ENCODE measurements around the gene IVL. TPM values are rescaled to one million over a fixed set of nuclear protein-coding genes. Genes with fewer than 3 reads are reported as not detected.

Gene IVL
- total and polyA plus RNA-seq, 11 donors, result 0.03 TPM; not detected in 10

DNA sequence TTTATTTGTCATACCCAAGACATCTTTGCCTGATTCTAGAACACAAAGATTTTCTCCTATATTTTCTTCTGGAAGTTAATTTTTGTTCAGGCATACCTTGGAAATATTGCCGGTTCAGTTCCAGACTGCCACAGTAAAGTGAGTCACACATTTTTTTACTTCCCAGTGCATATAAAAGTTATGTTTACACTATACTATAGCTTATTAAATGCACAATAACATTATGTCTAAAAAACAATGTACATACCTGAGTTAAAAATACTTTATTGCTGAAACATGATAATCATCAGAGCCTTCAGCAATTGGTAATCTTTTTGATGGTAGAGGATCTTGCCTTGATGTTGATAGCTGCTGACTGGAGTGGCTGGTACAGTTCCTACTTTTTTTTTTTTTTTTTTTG, 20.2 kb upstream of the IVL start:
- Histone ChIP-seq H3K27ac (no peak overlapping the region), H3K27me3 (no peaks in the 10 kb centered on the region), H3K9me3 (no peaks in the 10 kb centered on the region), H3K4me1 (no peaks in the 10 kb centered on the region), H3K36me3 (no peaks in the 10 kb centered on the region), H3K4me3 (no peak overlapping the region)
- WGBS, 4 donors, result 94 to 98% (median 96%) methylated on average over 1 of the region's 1 CpG
- ATAC-seq (no peak), DNase-seq (no peak)
- intact Hi-C loops (cut with DNase I), result no loop called here
- TF ChIP-seq POLR2A (IDR thresholded peaks at IDR 0.05), result no peak
- TF ChIP-seq, protein P1, sequence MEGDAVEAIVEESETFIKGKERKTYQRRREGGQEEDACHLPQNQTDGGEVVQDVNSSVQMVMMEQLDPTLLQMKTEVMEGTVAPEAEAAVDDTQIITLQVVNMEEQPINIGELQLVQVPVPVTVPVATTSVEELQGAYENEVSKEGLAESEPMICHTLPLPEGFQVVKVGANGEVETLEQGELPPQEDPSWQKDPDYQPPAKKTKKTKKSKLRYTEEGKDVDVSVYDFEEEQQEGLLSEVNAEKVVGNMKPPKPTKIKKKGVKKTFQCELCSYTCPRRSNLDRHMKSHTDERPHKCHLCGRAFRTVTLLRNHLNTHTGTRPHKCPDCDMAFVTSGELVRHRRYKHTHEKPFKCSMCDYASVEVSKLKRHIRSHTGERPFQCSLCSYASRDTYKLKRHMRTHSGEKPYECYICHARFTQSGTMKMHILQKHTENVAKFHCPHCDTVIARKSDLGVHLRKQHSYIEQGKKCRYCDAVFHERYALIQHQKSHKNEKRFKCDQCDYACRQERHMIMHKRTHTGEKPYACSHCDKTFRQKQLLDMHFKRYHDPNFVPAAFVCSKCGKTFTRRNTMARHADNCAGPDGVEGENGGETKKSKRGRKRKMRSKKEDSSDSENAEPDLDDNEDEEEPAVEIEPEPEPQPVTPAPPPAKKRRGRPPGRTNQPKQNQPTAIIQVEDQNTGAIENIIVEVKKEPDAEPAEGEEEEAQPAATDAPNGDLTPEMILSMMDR (IDR thresholded peaks at IDR 0.05), result no peak

DNA sequence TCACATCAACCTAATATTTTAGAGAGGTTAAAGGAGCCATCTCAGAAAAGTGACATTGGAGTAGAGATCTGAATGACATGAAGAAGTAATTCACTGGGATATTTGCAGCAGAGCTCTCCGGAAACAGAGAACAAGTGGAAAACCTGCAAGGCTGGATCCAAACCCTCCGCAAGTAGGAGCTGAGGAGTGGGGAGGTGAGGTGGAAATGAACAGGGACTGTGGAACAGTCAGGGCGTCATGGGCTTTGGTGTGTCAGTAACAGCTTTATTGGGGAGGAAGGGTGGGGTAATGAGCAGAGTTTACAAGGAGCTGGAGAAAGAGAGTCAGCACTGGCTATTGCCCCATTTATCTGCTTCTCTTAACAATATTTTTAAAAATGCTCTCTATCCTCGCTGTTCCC, 9.3 kb upstream of the IVL start:
- H3K4me1 ChIP-seq, result no peaks in the 10 kb centered on the region
- WGBS, 4 donors, result 78 to 82% (median 80%) methylated on average over 4 of the region's 4 CpGs
- intact Hi-C loops (cut with DNase I), result no loop called here

DNA sequence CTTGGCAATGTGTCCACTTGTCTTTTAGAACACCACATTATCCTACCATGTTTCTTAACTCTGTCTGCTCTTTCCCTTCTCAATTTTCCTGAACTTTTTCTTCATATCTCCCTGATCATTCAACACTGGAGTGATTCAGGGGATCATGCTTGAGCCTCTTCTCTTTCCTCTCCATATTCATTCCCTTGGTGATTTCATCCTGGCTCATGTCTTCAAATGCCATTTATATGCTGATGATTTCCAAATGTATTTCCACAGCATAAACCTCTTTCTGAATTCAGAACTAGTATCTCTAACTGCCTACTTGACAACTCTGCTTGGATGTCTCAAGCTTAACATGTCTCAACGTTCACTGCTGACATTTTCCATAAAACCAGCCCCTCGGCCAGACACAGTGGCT, 8.5 kb upstream of the IVL start:
- H3K36me3 ChIP-seq, result no peaks in the 10 kb centered on the region
- no peak overlapping the region for H3K4me3 ChIP-seq
- no peak for TF ChIP-seq POLR2A (IDR thresholded peaks at IDR 0.05)
- TF ChIP-seq, protein P1 (IDR thresholded peaks at IDR 0.05), result no peak
- DNase-seq (no peak), ATAC-seq (no peak)
- H3K27ac ChIP-seq, result no peak overlapping the region
- no peaks in the 10 kb centered on the region for H3K4me1 ChIP-seq
- no peaks in the 10 kb centered on the region for H3K9me3 ChIP-seq
- peaks cover 0 to 20% (median 0%) of the 10 kb centered on the region in 9 donors for H3K27me3 ChIP-seq
- intact Hi-C loops (cut with DNase I), result no loop called here
- WGBS, 4 donors, result 60 to 68% (median 62%) methylated on average over 2 of the region's 2 CpGs

More for the DNA sequence above, 9.3 kb upstream of the IVL start:
- ATAC-seq (no peak), DNase-seq (no peak)
- H3K4me3 ChIP-seq, result no peak overlapping the region
- no peak for TF ChIP-seq POLR2A (IDR thresholded peaks at IDR 0.05)
- TF ChIP-seq, protein P1 (IDR thresholded peaks at IDR 0.05), result no peak
- no peak overlapping the region for H3K27ac ChIP-seq
- H3K36me3 ChIP-seq, result no peaks in the 10 kb centered on the region
- H3K27me3 ChIP-seq, result peaks cover 0 to 17% (median 0%) of the 10 kb centered on the region in 9 donors
- no peaks in the 10 kb centered on the region for H3K9me3 ChIP-seq

DNA sequence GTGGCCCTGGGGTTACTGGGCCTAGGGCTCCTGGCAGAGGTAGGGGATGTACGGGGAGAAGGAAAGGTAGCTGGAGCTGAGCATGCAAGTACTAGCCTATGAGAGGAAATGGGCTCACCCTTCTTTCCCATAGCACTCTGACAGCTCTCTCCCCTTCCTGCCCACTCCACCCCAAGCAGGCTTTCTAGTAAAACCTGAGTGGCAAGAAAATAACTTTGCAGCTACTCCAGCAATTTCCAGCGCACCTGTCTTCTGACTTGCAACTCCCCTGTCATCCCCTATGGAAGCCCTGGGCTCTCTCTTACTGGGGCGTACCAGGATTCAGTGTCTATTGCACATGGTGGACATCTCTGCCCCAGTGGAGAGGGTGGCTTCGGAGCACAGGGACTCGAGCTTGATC, 6.7 kb upstream of the IVL start:
- H3K27ac ChIP-seq, result no peak overlapping the region
- H3K4me3 ChIP-seq, result no peak overlapping the region
- H3K27me3 ChIP-seq, result peaks cover 0 to 15% (median 0%) of the 10 kb centered on the region in 9 donors
- H3K36me3 ChIP-seq, result no peaks in the 10 kb centered on the region
- no peaks in the 10 kb centered on the region for H3K9me3 ChIP-seq
- intact Hi-C loops (cut with DNase I), result no loop called here
- WGBS, 4 donors, result 70 to 80% (median 72%) methylated on average over 5 of the region's 5 CpGs
- ATAC-seq (no peak), DNase-seq (no peak)
- no peak for TF ChIP-seq POLR2A (IDR thresholded peaks at IDR 0.05)
- TF ChIP-seq, protein P1 (IDR thresholded peaks at IDR 0.05), result no peak
- H3K4me1 ChIP-seq, result no peaks in the 10 kb centered on the region
